Measurements from ENCODE around the gene RAB7A. TPM values are rescaled to one million over a fixed set of nuclear protein-coding genes. Genes with fewer than 3 reads are reported as not detected.
A peak's percentile ranks its signal among the peaks of the same experiment; 100 is the strongest.

The RAB7A gene
- total RNA-seq, 1 experiment from 2014 or later: 168 TPM

GRCh38 chr3:128782282-128783146 is 56.5 kb downstream of the RAB7A start:
- DNase-seq (ENCODE audit: low spot score): no peak
- in situ Hi-C loops (cut with HindIII; ENCODE audit: low sequenced_read_pairs): no loop called here

GRCh38 chr3:128783774-128784173 is 57.8 kb downstream of the RAB7A start:
- peak; percentile 72 for DNase-seq (ENCODE audit: low spot score)
- in situ Hi-C loops (cut with HindIII; ENCODE audit: low sequenced_read_pairs): no loop called here

GRCh38 chr3:128784232-128784631 is 58.2 kb downstream of the RAB7A start:
- in situ Hi-C loops (cut with HindIII; ENCODE audit: low sequenced_read_pairs): no loop called here
- peak; percentile 93 for DNase-seq (ENCODE audit: low spot score)

GRCh38 chr3:128784843-128785242 is 58.9 kb downstream of the RAB7A start:
- in situ Hi-C loops (cut with HindIII; ENCODE audit: low sequenced_read_pairs): no loop called here
- no peak for DNase-seq (ENCODE audit: low spot score)

GRCh38 chr3:128786434-128787020 is 60.5 kb downstream of the RAB7A start:
- in situ Hi-C loops (cut with HindIII; ENCODE audit: low sequenced_read_pairs): no loop called here
- no peak for DNase-seq (ENCODE audit: low spot score)

GRCh38 chr3:128787256-128788253 is 61.6 kb downstream of the RAB7A start:
- peak; percentile 47 for DNase-seq (ENCODE audit: low spot score)
- in situ Hi-C loops (cut with HindIII; ENCODE audit: low sequenced_read_pairs): no loop called here

- in situ Hi-C loops (cut with HindIII; ENCODE audit: low sequenced_read_pairs): no loop called here
- no peak for DNase-seq (ENCODE audit: low spot score)
Measured at GRCh38 chr3:128788268-128788869, 62.4 kb downstream of the RAB7A start.

GRCh38 chr3:128794067-128794768 is 68.2 kb downstream of the RAB7A start:
- DNase-seq (ENCODE audit: low spot score): no peak
- in situ Hi-C loops (cut with HindIII; ENCODE audit: low sequenced_read_pairs): no loop called here

- peak; percentile 80 for DNase-seq (ENCODE audit: low spot score)
- in situ Hi-C loops (cut with HindIII; ENCODE audit: low sequenced_read_pairs): loop anchor here (5.0 kb wide), 1 partner anchor 108 kb away; no protein-coding TSS in a partner anchor
Measured at GRCh38 chr3:128794770-128795649, 69.0 kb downstream of the RAB7A start.

GRCh38 chr3:128799653-128800052 is 73.7 kb downstream of the RAB7A start:
- in situ Hi-C loops (cut with HindIII; ENCODE audit: low sequenced_read_pairs): loop anchor here (5.0 kb wide), 1 partner anchor 112 kb away; no protein-coding TSS in a partner anchor

GRCh38 chr3:128800241-128801187 is 74.5 kb downstream of the RAB7A start:
- peak; percentile 87 for DNase-seq (ENCODE audit: low spot score)
- in situ Hi-C loops (cut with HindIII; ENCODE audit: low sequenced_read_pairs): no loop called here

More at GRCh38 chr3:128799653-128800052, 73.7 kb downstream of the RAB7A start:
- DNase-seq (ENCODE audit: low spot score): no peak

- in situ Hi-C loops (cut with HindIII; ENCODE audit: low sequenced_read_pairs): no loop called here
- DNase-seq (ENCODE audit: low spot score): peak; percentile 94
Measured at GRCh38 chr3:128801779-128802380, 75.9 kb downstream of the RAB7A start.

- no peak for DNase-seq (ENCODE audit: low spot score)
- in situ Hi-C loops (cut with HindIII; ENCODE audit: low sequenced_read_pairs): no loop called here
Measured at GRCh38 chr3:128803307-128803706, 77.3 kb downstream of the RAB7A start.

- in situ Hi-C loops (cut with HindIII; ENCODE audit: low sequenced_read_pairs): no loop called here
- DNase-seq (ENCODE audit: low spot score): no peak
Measured at GRCh38 chr3:128804017-128804810, 78.2 kb downstream of the RAB7A start.

GRCh38 chr3:128804811-128805155 is 78.8 kb downstream of the RAB7A start:
- in situ Hi-C loops (cut with HindIII; ENCODE audit: low sequenced_read_pairs): no loop called here
- no peak for DNase-seq (ENCODE audit: low spot score)

Measured in G401 (cell line).